Kidney (tissue), 14 donors: Measurements from ENCODE around the gene HEYL. TPM values are rescaled to one million over a fixed set of nuclear protein-coding genes. Genes with fewer than 3 reads are reported as not detected.

Source experiments
- DNase-seq, 5 donors: peaks; one replicate each; pipeline ENCODE4 v3.0.0-alpha.2; 2013 to 2020
- FAIRE-seq: peaks from 2 replicates; lab custom pipeline; 2012; peaks lifted over from hg19 to GRCh38; lab: Jason Lieb, UNC
- H3K27ac ChIP-seq, 2 donors: one replicate each; pipeline ENCODE4 v1.7.0; 2013; ENCODE audit warnings: low read depth in 2 of 2, low read length in 2 of 2, inconsistent platforms in 1 of 2
- H3K27me3 ChIP-seq: one replicate; pipeline ENCODE4 v1.7.1; 2013; ENCODE audit warnings: low read length, inconsistent platforms; ENCODE audit not compliant: control insufficient read depth, insufficient read depth
- H3K36me3 ChIP-seq, 3 donors: one replicate each; pipeline versions ENCODE4 v1.7.0 to v1.7.1; 2013; ENCODE audit warnings: low read length in 3 of 3, control low read depth in 1 of 3, inconsistent platforms in 1 of 3; ENCODE audit not compliant: insufficient read depth in 3 of 3, control insufficient read depth in 2 of 3
- H3K4me1 ChIP-seq, 3 donors: one replicate each; pipeline versions ENCODE4 v1.7.0 to v1.7.1; 2013; ENCODE audit warnings: low read length in 3 of 3, inconsistent platforms in 1 of 3, low read depth in 1 of 3; ENCODE audit not compliant: control insufficient read depth in 2 of 3, insufficient read depth in 2 of 3
- H3K4me3 ChIP-seq, 3 donors: one replicate each; pipeline versions ENCODE4 v1.7.0 to v1.8.1; 2013; ENCODE audit warnings: low read length in 3 of 3, control low read depth in 1 of 3, inconsistent platforms in 1 of 3
- H3K9ac ChIP-seq, 3 donors: one replicate each; pipeline versions ENCODE4 v1.7.0 to v1.7.1; 2013; ENCODE audit warnings: low read length in 3 of 3, control low read depth in 1 of 3, inconsistent platforms in 1 of 3
- H3K9me3 ChIP-seq, 3 donors: one replicate each; pipeline versions ENCODE4 v1.7.0 to v1.7.1; 2013; ENCODE audit warnings: low read length in 3 of 3, control low read depth in 1 of 3, inconsistent platforms in 1 of 3; ENCODE audit not compliant: control insufficient read depth in 2 of 3, insufficient read depth in 1 of 3
- CTCF ChIP-seq: IDR thresholded peaks from 3 replicates; pipeline ENCODE4 v1.5.1; 2012; ENCODE audit warnings: mild to moderate bottlenecking, moderate library complexity, borderline replicate concordance; ENCODE audit not compliant: insufficient read depth; ENCODE audit errors: extremely low read depth
- intact Hi-C: fragments of 100-400 bp; cut with DNase I; formaldehyde crosslinking; loops from one replicate; pipeline ENCODE4 v1.11.1; 2022
- polyA plus RNA-seq: library from polyadenylated mRNA; stranded (reverse); fragments of 350-450 nt; fragmentation: Illumina TruSeq; extraction: RNeasy Lipid Tissue Mini Kit (QIAGEN cat#74804); gene quantifications from one replicate; pipeline ENCODE4 v1.2.3, GENCODE V29; 2014; ENCODE audit warnings: low read depth, low replicate concordance; ENCODE audit not compliant: insufficient read depth
- total RNA-seq: library from RNA; stranded (reverse); fragmentation: NEBNext Ultra II Directional; extraction: Animal tissue kit (Norgen Biotek cat#: 25700); gene quantifications from one replicate; pipeline ENCODE4 v1.2.1, GENCODE V29; 2021
- donor health status: control.
- donor health status: control.
- donor health status: control.
- donor health status: control.
- donor health status: control.
- donor health status: DM: yes; HTN: yes; CAD: no.
- donor health status: Normal renal cell carcinoma (clear cell type).

HEYL gene
- total and polyA plus RNA-seq, 2 donors from 2014 or later = 7.2 to 32.8 TPM

GRCh38 chr1:39574646-39575045, 64.8 kb downstream of the HEYL start:
- Histone ChIP-seq H3K4me1 (peaks cover 0 to 22% (median 20%) of the 10 kb centered on the region in 3 donors), H3K9me3 (no peaks in the 10 kb centered on the region), H3K36me3 (peaks cover 5 to 29% (median 28%) of the 10 kb centered on the region in 3 donors), H3K27ac (no peak overlapping the region), H3K9ac (peak overlapping the region; percentile 62 to 77 (median 67)), H3K27me3 (no peaks in the 10 kb centered on the region), H3K4me3 (peak overlapping the region; percentile 78 to 90 (median 86))
- intact Hi-C loops = no loop called here
- peak in 1 of 5 donors; percentile 29 for DNase-seq
- no peak for TF ChIP-seq CTCF
- no peak for FAIRE-seq

Other genes starting within 250 kb of the HEYL start
- 1.2 TPM for gene BMP8A, start 148.0 kb downstream of the HEYL start, total RNA-seq
- not detected for gene BMP8A, start 148.0 kb downstream of the HEYL start, polyA plus RNA-seq
- 168 TPM for gene PABPC4, start 62.9 kb downstream of the HEYL start, total RNA-seq
- 60.5 TPM for gene PABPC4, start 62.9 kb downstream of the HEYL start, polyA plus RNA-seq
- 2.0 TPM for gene NT5C1A, start 32.5 kb upstream of the HEYL start, total RNA-seq
- 0.62 TPM for gene NT5C1A, start 32.5 kb upstream of the HEYL start, polyA plus RNA-seq
- gene HPCAL4, start 51.8 kb upstream of the HEYL start, total RNA-seq = 5.2 TPM
- 3.9 TPM for gene HPCAL4, start 51.8 kb upstream of the HEYL start, polyA plus RNA-seq
- gene PPIE, start 99.2 kb upstream of the HEYL start, total RNA-seq = 58.6 TPM
- gene PPIE, start 99.2 kb upstream of the HEYL start, polyA plus RNA-seq = 52.0 TPM
- gene OXCT2, start 131.7 kb upstream of the HEYL start, total RNA-seq = 0.98 TPM
- 0.32 TPM for gene OXCT2, start 131.7 kb upstream of the HEYL start, polyA plus RNA-seq
- gene BMP8B, start 149.2 kb upstream of the HEYL start, total RNA-seq = 4.9 TPM
- gene BMP8B, start 149.2 kb upstream of the HEYL start, polyA plus RNA-seq = 0.34 TPM
- gene TRIT1, start 243.9 kb upstream of the HEYL start, total RNA-seq = 24.0 TPM
- gene TRIT1, start 243.9 kb upstream of the HEYL start, polyA plus RNA-seq = 14.5 TPM